Activated CD4-positive, CD25-positive, alpha-beta regulatory T cell treated with anti-CD3 and anti-CD28 coated beads, Interleukin-2, amount 50 U/mL, for 72 hours (primary cell): ENCODE results near the gene NOX3.

Experiments used
- DNase-seq: peaks from one replicate; pipeline ENCODE4 v3.0.0; 2021

NOX3 gene

GRCh38 chr6:155354167-155354566, 101.5 kb downstream of the NOX3 start:
- DNase-seq = no peak

- no peak for DNase-seq
These were observed 102.8 kb downstream of the NOX3 start for GRCh38 chr6:155352811-155353210.

DNA sequence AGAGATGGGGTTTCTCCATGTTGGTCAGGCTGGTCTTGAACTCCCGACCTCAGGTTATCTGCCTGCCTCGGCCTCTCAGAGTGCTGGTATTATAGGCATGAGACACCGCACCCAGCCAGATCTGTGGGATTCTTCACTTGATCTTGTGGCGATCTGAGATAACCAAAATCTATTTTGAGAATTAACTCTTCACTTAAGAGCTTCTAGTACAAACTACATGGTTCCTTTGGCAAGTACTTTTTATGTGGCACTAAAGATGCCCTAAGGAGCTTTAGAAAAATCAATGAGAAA, 103.6 kb downstream of the NOX3 start:
- no peak for DNase-seq

DNA sequence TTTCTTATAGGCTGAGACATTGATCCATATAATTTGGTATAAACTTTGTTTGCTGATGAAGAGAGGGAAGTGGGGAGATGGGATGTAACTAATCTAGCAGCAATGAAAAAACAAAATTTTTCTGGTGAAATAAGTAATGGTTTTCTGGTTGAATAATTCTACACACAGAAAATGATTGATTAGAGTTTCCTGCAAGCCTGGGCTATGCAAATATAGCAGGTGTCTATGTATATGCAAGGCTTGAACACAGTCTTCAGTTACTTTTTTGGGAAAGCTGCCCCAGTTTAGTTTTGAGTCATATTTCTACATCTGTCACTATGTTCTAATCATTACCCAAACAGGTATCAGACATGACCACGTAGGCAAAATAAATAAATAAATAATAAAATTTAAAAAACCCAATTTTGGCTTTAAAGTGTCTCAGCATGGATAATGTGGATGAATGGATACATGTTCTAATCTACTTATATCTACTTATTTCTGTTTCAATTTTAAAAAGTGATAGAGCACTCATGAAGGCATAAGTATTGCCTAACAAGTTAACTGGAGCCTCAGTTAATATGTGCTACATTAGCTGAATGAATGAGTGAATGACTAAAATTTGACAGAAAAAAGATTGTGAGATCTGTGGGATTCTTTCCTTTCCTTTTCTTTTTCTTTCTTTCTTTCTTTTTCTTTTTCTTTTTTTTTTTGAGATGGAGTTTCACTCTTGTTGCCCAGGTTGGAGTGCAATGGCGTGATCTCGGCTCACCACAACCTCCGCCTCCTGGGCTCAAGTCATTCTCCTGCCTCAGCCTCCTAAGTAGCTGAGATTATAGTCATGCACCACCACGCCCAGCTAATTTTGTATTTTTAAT, 104.1 kb downstream of the NOX3 start:
- no peak for DNase-seq

DNA sequence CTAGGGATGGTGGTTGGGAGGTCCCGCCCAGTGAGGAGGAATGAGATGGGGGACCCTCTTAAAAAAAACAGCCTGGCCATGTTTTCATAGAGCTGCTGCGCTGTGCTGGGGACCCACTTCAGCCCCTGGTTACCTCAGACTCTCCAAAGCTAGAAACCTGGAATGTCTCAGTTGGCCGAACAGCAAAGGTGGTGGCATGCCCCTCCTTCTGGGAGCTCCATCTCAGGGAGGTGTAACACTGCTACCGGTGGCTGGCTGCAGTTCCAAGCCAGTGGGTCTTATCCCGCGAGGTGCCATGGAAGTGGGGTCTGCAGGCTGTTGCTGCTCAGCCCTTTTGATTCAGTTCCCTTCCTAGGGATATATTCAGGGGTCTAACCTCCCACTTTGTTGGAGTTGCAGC, 105.7 kb downstream of the NOX3 start:
- DNase-seq = no peak

DNA sequence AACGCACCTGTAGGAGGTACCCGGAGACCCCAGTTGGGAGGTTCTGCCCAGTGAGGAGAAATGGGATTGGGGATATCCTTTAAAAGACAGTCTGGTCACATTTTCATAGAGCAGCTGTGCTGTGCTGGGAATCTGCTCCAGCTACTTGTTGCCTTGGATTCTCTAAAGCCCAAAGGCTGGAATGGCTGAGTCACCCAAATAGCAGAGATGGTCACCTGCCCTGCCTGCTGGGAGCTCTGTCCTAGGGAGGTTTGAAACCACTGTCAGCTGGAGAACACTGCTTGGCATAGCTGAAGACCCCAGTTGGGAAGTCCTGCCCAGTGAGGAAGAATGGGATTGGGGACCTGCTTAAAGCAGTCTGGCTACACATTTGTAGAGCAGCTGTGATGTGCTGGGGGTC, 106.5 kb downstream of the NOX3 start:
- DNase-seq = no peak

GRCh38 chr6:155347800-155348199, 107.8 kb downstream of the NOX3 start:
- no peak for DNase-seq

DNA sequence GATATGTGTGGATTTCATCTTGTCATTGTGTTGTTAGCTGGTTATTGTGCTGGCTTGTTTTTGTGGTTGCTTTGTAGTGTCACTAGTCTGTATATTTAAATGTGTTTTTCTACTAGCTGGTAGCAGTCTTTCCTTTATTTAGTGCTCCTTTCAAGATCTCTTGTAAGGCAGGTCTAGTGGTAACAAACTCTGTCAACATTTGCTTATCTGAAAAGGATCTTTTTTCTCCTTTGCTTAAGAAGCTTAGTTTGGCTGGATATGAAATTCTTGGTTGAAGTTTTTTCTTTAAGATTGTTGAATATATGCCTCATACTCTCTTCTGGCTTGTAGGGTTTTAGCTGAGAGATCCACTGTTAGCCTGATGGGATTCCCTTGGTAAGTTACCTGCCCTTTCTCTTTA, 108.7 kb downstream of the NOX3 start:
- no peak for DNase-seq
